ENCODE data around the gene FZD7. TPM values are rescaled to one million over a fixed set of nuclear protein-coding genes. Genes with fewer than 3 reads are reported as not detected.

FZD7 gene
- total and polyA plus RNA-seq, 2 experiments from 2014 or later = 9.4 to 21.8 TPM

DNA sequence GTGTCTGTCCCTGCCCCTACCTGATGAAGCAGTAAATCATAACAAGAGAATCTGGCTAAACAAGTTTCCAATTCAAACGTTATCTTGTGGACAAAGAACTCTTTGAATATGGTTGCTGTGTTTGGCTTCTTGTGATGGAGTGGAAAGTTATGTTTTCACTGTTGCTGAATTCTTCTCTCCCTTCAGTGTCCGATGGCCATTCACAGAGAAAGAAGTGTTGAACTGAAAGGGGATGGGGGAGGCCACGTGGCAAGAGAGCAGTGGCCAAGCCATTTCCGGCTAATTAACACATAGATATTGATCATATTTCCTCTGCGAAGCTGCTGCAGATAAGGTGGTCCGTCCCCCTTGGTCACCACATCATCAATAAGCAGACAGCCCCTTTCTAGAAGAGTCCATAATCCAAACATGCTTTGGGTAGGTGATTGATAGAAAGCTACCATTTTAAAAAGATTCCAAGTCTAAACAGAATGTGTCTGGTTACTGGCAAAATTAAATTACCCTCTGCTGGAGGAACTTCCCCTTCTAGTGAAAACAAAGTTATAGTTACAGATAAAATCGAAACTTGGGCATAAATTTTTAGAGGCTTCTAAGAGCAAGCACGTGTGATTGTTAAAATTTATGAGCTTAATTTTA is 36.9 kb upstream of the FZD7 start:
- no peak overlapping the region for H3K27ac ChIP-seq
- no peaks in the 10 kb centered on the region for H3K4me1 ChIP-seq (ENCODE audit: low read depth)
- H3K36me3 ChIP-seq = no peaks in the 10 kb centered on the region
- no peak overlapping the region for H3K4me3 ChIP-seq
- TF ChIP-seq, protein P1, sequence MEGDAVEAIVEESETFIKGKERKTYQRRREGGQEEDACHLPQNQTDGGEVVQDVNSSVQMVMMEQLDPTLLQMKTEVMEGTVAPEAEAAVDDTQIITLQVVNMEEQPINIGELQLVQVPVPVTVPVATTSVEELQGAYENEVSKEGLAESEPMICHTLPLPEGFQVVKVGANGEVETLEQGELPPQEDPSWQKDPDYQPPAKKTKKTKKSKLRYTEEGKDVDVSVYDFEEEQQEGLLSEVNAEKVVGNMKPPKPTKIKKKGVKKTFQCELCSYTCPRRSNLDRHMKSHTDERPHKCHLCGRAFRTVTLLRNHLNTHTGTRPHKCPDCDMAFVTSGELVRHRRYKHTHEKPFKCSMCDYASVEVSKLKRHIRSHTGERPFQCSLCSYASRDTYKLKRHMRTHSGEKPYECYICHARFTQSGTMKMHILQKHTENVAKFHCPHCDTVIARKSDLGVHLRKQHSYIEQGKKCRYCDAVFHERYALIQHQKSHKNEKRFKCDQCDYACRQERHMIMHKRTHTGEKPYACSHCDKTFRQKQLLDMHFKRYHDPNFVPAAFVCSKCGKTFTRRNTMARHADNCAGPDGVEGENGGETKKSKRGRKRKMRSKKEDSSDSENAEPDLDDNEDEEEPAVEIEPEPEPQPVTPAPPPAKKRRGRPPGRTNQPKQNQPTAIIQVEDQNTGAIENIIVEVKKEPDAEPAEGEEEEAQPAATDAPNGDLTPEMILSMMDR (IDR thresholded peaks at IDR 0.05; ENCODE audit: low read depth, low read length) = no peak
- no peaks in the 10 kb centered on the region for H3K9me3 ChIP-seq (ENCODE audit: low read depth)
- DNase-seq (ENCODE audit: low read depth in 1 of 2, low spot score in 1 of 2) = no peak
- peaks cover 43% of the 10 kb centered on the region for H3K27me3 ChIP-seq

DNA sequence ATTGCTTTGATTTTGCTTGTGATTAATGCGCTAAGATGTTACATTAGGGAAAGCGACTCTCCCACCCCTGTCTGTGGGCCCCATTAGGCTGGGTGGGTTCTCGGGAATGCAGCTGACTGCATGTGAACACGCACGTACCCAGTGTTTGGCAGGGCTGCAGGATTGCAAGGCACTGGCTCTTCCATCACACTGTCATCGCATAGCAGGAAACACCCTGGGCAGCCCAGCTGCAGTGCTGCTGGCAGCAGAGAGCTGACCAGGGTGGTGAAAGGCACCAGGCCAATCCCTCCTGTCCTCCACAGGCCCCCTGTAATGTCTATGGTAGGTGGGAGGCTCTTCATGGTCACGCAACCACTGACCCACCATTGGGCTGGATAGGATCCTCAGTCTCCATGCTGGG is 34.4 kb upstream of the FZD7 start:
- TF ChIP-seq, protein P1 (IDR thresholded peaks at IDR 0.05; ENCODE audit: low read depth, low read length) = no peak
- no peaks in the 10 kb centered on the region for H3K4me1 ChIP-seq (ENCODE audit: low read depth)
- H3K36me3 ChIP-seq = no peaks in the 10 kb centered on the region
- H3K4me3 ChIP-seq = no peak overlapping the region
- no peak overlapping the region for H3K27ac ChIP-seq
- peak in 1 of 2 donors; percentile 19 for DNase-seq (ENCODE audit: low read depth in 1 of 2, low spot score in 1 of 2)
- H3K9me3 ChIP-seq (ENCODE audit: low read depth) = no peaks in the 10 kb centered on the region
- H3K27me3 ChIP-seq = peaks cover 43% of the 10 kb centered on the region

DNA sequence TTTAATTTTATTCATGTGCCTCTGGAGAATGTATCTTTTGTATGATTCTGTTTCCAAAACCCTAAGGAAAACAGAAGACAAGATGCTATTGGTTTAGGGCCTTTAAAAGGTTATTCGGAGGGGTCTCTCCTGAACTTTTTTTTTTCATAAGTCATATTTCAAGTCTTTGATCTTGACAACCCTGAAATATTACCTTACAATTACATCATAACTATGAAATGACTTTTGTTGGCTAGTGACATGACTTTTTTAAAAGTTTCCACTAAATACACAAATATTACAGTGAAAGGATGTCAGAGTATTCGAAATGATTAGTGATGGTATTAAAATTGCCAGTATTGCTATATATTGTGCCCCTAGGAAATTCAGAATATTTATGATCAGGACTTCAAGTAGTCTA is 31.8 kb upstream of the FZD7 start:
- DNase-seq (ENCODE audit: low read depth in 1 of 2, low spot score in 1 of 2) = no peak
- Histone ChIP-seq H3K4me1 (ENCODE audit: low read depth) (no peaks in the 10 kb centered on the region), H3K36me3 (no peaks in the 10 kb centered on the region), H3K4me3 (no peak overlapping the region), H3K27me3 (peaks cover 39% of the 10 kb centered on the region), H3K27ac (no peak overlapping the region), H3K9me3 (ENCODE audit: low read depth) (no peaks in the 10 kb centered on the region)
- TF ChIP-seq, protein P1 (IDR thresholded peaks at IDR 0.05; ENCODE audit: low read depth, low read length) = no peak

DNA sequence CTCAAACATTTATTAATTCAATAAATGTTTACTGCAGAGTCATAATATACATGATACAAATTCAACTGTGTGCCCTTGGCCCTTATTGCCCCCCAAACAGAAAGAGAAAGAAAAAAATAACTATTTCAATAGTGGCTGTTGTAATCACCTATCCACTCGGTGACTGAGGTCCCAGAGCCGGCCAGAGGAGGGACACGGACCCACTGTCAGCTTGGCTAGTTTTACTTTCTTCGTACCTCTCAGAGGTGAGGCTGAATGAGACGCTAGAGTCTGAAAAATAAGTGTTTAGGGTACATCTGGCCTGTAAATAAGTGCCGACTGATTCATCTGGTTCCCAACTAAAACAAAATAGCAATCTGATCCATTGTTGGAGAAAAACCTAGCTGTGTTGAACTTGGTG is 31.3 kb upstream of the FZD7 start:
- no peak for DNase-seq (ENCODE audit: low read depth in 1 of 2, low spot score in 1 of 2)
- H3K27me3 ChIP-seq = peaks cover 33% of the 10 kb centered on the region
- H3K36me3 ChIP-seq = no peaks in the 10 kb centered on the region
- H3K9me3 ChIP-seq (ENCODE audit: low read depth) = no peaks in the 10 kb centered on the region
- no peak overlapping the region for H3K4me3 ChIP-seq
- no peaks in the 10 kb centered on the region for H3K4me1 ChIP-seq (ENCODE audit: low read depth)
- TF ChIP-seq, protein P1 (IDR thresholded peaks at IDR 0.05; ENCODE audit: low read depth, low read length) = no peak
- H3K27ac ChIP-seq = no peak overlapping the region

DNA sequence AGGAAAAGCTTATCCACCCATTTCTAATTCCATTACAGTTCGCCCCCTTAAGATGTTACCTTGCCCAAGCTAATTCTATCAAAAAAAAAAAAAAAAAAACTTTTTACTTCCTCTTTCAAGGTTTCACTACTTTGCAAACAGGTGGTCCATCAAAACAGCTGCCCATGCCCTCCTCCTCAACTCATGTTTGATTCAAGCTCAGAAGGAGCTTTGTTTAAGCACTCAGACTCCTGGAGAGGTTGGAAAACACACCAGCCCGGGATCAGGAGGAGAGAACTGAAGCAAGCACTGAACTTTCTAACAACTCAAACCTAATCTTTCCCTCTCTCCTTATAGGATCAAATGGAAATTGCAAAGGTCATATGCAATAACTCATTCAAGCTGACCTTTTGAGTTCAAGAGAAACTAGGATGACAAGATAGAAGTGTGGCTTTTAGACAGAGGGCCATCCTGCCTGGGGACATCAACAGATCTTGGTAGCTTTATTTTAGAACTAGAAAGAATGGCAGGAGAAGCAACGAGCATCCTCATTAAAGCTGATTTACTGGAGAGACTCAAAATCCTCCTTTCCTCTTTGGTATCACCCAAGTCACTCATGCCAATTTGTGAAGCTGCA is 28.3 kb upstream of the FZD7 start:
- no peak overlapping the region for H3K27ac ChIP-seq
- TF ChIP-seq, protein P1 (IDR thresholded peaks at IDR 0.05; ENCODE audit: low read depth, low read length) = no peak
- H3K4me1 ChIP-seq (ENCODE audit: low read depth) = no peaks in the 10 kb centered on the region
- no peak for DNase-seq (ENCODE audit: low read depth in 1 of 2, low spot score in 1 of 2)
- no peaks in the 10 kb centered on the region for H3K36me3 ChIP-seq
- peaks cover 20% of the 10 kb centered on the region for H3K27me3 ChIP-seq
- H3K9me3 ChIP-seq (ENCODE audit: low read depth) = no peaks in the 10 kb centered on the region
- no peak overlapping the region for H3K4me3 ChIP-seq
